NCI-H187 (cell line): ENCODE results near the gene MFSD2A.
"Not testable (repeated sequence)": the region's sequence is repeated elsewhere in the genome, so short reads cannot be mapped to it uniquely, and the experiment has no call there.

Experiments used
- DNase-seq, 2 experiments: peaks; one replicate each; lab custom pipeline; 2025; lab: John Stamatoyannopoulos, UW

The MFSD2A gene

DNA sequence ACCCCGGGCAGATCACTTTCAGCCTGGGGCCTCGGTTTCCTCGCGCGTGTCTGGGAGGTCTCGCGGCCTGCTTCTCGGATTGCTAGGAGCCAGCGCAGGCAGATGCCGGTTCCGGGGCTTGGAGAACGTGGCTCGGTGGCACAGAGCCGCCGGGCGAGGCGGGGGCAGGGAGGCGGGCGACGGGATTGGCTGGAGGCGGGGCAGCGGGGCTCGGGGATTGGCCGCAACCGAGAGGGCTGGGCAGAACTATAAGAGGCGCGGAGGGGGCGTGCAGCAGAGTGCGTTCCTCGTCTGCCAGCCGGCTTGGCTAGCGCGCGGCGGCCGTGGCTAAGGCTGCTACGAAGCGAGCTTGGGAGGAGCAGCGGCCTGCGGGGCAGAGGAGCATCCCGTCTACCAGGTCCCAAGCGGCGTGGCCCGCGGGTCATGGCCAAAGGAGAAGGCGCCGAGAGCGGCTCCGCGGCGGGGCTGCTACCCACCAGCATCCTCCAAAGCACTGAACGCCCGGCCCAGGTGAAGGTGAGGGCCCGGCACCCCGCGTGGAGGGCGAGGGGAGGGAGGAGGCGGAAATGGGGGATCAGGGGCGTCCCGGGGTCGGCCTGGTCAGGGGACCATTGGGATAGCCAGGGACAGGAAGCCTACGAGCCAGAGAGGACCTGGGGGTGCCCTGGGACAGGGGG, at the start of gene MFSD2A:
MFSD2A (plus strand) TSS at position 276 of the 677 bp plus-strand sequence; CDS start at position 424, 148 bp downstream.
- DNase-seq, result peak; percentile 68 to 85

DNA sequence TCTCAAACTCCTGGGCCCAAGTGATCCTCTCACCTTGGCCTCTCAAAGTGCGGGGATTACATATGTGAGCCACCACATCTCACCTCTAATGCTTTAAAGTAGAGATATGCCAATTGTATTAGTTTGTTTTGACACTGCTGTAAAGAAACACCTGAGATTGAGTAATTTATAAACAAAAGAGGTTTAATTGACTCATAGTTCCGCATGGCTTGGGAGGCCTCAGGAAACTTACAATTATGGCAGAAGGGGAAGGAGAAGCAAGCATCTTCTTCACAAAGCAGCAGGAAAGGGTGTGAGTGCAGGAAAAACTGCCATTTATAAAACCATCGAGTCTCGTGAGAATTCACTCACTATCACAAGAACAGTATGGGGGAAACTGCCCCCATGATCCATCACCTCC, 49.8 kb upstream of the MFSD2A start:
- DNase-seq, result no peak

DNA sequence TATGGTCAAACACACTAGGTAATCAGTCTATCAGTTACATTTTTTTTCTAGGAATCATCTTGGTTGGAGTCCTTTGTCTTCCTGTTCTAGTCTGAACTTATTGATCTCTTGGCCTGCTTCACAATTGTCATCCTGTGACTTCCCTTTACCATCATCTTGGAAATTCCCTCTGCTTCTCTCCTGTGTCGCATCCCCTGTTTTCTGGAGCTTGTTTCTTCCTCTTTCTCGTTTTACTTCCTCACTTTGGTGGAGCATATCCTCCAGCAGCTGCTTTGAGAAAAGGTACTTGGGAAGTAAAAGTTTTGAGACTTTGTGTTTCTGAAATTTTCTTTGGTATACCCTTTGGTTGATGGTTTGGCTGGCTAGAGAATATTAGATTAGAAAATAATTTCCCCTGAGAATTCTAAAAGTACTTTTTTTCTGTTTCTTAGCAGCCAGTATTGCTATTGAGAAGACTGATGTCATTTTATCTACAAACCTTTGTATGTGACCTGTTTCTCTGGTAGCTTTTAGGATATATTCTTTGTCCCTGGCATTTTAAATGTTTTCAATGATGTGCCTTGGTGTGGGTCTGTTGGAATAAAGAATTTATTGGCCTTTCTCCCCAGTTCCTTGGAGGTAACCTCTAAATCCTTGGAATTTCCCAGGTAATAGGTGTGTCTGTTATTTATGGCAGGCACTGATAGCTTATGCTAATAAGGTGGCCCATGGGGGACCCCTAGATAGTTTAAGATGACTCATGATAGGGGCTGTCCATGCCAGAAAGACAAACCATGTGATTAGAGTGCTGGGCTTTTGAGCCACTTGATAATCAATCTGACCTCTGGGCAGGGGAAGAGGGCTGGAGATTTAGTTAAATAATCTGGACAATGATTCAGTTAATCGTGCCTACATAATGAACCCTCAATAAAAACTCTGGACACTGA, 47.2 kb upstream of the MFSD2A start:
- no peak for DNase-seq

DNA sequence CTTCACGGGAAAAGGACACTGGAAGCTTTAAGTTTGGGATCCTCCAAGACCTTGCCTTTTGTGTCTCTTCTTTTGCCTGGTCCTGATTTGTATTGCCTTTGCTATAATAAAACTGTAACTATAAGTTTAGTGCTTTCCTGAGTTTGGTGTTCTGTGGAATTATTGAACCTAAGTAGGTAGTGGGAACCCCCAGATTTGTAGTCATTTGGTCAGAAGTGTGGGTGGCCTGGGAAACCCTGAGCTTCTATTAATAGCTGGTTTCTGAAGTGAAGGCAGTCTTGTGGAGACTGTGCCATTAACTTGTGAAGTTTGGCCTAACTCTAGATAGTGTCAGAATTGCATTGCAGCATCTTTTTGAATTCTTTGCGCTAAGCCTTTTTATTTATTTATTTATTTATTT, 46.4 kb upstream of the MFSD2A start:
- no peak for DNase-seq

DNA sequence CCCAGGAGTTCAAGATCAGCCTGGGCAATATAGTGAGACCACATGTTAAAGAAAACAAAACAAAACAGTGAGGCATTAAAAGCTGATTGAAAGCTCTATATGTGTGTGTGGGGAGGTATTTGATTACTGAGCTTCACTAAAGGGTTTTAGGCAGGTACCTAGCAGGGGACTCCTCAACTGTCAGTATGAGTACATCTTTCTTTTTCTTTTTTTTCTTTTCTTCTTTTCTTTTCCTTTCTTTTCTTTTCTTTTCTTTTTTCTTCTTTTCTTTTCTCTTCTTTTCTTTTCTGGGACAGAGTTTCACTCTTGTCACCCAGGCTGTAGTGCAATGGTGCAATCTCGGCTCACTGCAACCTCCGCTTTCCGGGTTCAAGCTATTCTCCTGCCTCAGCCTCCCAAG, 44.7 kb upstream of the MFSD2A start:
- DNase-seq, result no peak

DNA sequence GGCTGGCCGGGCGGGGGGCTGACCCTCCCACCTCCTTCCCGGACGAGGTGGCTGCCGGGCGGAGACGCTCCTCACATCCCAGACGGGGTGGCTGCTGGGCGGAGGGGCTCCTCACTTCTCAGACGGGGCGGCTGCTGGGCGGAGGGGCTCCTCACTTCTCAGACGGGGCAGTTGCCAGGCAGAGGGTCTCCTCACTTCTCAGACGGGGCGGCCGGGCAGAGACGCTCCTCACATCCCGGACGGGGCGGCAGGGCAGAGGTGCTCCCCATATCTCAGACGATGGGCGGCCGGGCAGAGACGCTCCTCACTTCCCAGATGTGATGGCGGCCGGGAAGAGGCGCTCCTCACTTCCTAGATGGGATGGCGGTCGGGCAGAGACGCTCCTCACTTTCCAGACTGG, 41.8 kb upstream of the MFSD2A start:
- DNase-seq, result not testable (repeated sequence)

DNA sequence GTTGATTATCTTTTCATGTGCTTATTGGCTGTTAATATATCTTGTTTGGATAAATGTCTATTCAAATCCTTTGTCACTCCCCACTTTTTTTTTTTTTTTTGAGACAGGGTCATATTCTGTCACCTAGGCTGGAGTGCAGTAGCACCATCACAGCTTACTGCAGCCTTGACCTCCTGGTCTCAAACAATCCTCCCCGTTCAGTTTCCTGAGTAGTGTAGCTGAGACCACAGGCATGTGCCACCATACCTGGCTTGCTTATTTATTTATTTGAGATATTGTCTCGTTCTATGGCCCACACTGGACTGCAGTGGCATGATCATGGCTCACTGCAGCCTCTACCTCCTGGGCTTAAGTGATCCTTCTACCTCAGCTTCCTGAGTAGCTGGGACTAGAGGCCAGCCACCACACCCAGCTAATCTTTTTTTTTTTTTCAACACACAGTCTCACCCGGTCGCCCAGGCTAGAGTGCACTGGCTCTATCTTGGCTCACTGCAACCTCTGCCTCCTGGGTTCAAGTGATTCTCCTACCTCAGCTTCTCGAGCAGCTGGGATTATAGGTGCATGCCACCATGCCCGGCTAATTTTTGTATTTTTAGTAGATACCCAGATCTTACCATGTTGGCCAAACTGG, 39.3 kb upstream of the MFSD2A start:
- no peak for DNase-seq

DNA sequence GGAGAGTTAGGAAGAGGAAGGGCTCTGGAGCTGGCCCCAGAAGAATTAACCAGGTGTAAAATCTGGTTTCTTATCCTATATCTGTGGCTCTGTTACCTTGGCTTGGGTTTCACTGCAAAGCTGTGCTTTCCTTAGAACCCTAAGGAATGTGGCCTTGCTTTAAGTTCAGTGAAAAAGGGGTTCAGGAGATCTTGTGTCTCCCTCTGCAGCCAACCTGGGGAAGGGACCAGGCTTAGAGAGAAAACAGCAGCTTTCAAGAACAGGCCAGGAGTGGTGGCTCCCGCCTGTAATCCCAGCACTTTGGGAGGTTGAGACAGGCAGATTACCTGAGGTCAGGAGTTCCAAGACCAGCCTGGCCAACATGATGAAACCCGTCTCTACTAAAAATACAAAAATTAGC, 37.1 kb upstream of the MFSD2A start:
- no peak for DNase-seq

DNA sequence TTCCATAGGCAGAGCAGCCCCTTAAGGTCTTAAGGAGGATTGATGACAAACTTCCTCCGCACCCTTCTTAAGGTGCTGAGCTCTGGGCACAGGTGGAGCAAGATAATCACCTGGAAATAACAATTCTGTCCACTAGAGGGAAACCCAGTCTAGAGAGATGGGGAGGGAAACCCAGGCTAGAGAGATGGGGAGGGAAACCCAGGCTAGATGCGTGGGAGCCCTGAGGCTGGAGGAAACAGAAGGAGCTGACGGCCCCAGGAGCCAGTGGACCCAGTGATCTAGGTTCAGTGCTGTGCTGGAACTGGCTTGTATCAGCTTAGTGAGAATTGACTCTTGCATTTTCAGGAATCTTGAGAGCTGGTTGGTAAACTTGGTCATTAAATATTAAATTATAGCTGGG, 35.4 kb upstream of the MFSD2A start:
- peak; percentile 8 to 65 for DNase-seq

DNA sequence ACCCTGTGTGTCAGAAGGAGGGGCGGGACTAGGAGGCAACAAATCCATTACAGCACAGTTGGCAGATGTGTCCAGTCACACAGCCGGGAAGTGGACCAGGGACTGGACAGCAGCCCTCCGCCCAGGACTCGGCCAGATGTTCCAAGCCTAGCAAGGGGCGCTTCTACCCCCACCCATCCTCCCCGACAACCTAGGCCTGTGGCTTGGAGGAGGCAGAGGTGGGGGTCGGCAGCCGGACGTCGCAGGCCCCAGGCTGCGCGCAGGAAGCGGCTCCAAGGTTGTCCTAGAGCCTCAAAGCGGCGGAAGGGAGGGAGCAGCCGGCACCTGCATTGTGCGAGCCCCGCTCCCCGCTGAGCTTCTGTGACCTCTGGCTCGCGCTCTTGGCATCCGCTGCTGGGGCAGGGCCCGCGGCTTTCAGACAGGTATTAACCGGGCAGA, 32.7 kb upstream of the MFSD2A start:
- no peak for DNase-seq

DNA sequence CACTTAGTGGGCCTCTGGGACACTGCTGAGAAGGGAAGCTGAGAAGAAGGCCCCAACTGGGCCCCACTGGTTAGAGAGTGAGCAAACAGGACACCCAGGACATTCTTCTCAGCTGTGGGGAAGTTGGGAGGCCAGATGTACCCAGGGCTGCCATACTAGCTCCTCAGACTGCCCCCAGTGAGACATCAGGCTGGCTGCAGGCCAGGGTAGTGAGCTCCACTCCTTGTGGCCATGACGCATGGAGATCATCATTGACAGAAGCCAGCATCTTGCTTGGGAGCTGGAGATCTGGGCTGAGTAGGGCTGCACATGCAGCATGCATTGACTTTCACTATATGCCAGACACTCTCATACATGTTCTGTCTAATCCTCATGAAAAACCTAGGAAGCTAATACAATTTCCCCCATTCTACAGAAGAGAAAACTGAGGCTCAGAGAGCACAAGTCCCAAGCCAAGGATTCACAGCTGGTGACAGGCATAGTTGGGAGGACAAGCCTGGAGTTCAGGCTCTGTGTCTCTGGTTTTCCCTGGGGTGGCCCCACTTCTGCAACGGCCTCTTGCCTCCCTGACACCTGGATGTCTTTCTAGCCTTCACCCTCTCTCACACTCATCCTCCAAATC, 29.1 kb upstream of the MFSD2A start:
- DNase-seq, result no peak

DNA sequence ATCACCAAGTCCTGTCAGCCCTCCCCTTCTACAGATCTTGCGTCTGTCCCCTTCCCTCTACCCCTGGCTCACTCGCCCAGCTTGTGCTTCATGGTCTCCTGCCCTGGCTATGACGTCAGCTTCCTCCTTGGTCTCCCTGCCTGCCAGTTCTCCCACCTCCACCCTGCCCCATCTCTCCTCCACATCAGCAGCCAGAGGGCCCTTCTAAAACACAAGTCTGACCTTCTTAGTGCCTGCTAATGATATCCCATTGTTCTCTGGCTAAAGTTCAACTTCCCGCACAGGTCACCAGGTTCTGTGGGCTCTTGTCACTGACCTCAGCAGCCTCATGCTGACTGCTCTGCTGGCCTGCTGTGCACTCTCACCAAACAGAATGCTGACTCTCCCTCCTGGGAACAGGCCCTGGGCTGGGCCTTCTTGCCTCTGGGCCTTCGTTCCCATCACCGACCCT, 28.6 kb upstream of the MFSD2A start:
- no peak for DNase-seq

DNA sequence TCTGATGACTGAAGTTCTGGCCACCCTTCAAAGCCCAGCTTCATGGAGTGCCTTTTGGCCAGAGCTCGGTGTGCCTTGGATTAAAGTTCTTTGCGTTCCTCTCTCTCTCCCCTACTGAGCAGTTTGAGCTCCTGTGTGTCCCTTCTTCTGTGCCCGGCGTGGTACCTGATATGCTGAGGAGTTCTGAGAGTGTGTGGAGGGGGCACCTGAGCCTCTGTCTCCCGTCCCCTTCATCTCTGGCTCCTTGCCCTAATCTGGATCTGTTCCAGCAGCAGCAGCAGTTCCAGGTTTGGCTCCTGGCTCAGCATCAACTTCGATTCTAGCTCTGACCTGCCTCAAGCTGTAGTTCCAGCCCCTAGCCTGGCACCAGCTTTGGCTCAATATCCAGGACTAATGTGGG, 28.1 kb upstream of the MFSD2A start:
- no peak for DNase-seq

DNA sequence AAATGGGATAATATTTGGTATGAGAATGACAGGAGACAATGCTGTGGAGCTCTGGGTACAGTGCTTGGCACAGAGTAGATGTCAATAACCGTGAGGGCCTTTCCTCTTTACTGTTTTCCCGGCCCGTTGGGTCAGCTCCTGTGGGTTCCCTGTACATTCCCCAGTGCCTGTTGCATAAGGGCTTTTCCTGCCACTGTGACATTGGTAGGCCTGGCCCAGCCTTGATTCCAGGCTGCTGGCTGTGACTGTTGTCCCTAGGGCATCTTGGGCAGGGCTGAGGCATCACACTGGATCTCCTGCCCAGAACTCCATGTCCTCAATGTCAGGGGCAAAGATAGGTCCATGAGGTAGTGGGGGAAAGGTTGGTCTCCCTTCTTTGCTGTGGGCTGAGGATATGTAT, 27.4 kb upstream of the MFSD2A start:
- DNase-seq, result no peak

DNA sequence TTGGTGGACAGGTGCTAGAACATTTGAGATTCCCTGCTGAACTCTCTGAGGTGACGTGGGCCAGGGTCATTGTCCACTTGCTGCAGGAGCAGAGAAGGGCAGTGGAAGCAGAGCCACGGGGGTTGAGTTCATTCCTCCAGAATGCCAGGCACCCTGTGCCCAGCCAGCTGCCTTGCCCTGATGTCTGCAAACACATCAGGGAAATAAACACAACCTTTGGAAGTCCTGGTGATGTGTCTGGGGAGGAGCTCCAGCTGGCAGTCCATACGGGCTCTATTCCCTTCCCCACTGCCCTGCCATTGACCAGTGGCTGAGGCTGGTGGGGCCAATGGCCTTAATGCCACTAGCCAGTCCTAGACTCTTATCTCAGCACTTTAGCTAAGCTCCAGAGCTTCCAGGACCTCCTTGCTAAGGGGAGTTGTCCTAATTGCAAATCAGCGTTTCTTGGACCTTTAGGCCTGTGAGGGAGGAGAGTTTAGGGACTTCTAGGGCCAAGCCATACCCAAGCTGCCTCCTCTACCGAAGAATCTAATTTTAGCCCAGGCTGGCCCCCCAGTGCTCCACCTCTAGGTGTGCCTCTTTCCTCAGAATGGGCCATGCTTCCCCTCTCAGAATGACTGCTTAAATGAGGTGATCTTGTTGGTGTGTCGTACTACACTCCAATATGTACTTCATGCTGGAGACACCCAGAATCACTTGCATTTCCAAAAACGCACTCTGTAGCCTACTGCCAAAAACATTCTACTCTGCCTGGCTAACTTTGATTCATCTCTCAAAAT, 25.9 kb upstream of the MFSD2A start:
- DNase-seq, result no peak

DNA sequence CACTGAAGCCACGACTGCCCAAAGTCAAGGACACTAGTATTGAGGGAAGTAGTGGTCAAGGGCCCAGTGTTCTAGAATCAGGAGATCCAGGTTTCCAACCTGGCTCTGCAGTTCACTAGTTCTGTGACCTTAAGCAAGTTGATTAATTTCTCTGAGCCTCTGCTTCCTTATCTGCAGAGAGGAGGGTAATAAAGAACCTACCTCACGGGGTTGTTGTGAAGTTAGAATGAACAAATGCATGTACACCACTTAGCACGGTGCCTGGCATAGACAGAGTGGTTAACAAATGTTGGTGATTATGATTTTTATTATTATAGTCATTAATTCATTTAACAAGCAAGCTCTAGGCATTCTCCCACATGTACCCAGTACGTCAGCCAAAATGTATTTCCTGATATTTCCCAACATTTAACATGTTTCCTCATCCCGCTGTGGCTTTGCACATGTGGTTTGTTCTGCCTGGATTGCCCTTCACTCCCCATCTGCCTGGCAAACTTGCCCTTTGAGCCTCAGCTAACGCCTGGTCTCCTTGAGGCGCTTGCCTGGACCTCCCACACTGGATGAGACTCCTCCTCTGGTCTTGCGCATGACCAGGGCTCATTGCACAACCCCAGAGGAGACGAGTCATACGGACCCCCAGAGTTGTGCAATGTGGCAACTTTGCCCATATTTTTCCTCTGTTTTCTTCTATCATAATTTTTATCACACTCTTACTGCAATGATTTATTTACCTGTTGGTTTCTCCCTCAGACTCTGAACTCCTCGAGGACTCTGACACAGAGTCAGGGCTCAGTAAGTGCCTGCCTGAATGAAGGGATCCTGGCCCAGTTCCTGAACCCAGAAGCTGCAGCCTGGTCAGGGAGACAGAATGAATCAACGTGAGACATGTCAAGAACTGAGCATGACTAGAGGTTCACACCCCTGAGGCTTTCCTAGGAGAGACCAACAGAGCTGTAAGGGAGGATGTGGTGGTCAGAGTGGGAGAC, 20.7 kb upstream of the MFSD2A start:
- no peak for DNase-seq

DNA sequence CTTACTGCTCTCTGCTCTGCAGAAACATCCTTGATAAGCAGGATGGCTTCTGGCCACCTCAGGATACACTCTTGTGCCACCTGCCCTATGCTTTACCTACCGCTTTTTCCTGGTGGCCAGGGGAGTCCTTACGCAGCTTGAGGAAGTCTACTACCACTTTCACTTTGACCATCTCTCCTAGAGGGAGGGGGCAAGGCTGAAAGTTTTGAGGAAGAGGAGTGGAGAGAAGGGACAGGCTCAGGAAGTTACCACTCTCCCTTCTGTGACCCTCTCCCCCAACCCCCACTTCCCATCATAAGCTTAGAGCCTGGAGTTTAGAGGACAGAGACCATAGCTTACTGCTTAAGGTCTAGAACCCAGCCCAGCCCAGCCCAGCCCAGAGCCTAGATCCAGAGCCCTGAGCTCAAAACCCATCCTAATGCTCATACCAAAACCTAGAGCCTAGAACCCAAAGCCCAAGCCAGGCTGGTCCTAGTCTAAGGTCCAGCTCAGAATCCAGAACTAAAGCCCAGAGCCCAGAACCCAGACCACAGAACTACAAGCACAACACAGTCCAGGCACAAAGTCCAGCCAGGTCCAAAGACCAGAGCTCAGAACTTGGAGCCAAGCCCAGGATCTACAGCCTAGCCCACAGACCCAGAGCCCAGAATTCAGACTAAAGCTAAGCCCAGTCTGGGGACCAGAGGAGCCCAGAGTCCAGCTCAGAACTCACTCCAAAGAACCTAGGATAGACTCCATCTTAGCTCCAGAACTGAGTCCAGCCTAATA, 18.0 kb upstream of the MFSD2A start:
- DNase-seq, result no peak

DNA sequence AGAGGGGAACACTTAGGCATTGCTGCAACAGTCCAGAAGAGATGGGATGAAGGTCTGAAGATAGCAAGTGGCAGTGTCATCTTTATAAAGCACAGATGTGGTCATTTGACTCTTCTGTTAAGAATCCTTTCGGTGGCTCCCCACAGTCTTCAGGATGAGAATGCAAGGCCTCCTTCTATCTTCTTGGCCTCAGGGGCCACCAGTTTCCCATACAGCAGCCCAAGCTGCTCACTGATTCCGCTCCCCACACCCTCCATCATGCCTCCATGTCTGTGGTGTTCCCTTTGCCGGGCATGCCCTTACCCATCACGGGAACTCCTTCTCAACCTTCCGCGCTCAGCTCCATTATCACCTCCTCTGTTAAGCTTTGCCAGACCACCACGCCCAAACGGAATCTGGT, 16.1 kb upstream of the MFSD2A start:
- DNase-seq, result no peak

DNA sequence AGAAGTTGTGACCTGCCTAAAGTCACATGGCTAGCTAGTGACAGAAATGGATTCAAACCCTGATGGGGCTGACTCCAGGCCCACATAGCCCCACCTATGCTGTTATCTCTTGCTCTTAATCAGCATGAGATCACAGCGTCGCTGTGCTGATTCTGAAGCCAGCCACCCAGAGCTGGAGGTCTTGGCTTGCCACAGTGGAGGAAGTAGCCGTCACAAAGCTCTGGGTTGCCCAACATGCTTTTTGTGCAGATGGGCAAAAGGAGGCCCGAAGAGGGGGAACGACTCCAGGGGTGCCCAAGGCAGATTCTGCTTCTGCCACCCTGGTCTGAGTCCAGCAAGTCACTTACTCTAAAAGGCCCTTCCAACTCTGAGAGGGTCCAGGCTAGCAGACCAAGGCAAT, 14.7 kb upstream of the MFSD2A start:
- no peak for DNase-seq
